Loucy (cell line): ENCODE results near the gene POU5F1.

Experiments
- EZH2phosphoT487 ChIP-seq: fragments of 200-600 bp; IDR thresholded peaks from 2 replicates; pipeline ENCODE4 v1.6.1; 2018; ENCODE audit warnings: antibody characterized with exemption, mild to moderate bottlenecking, moderate library complexity, borderline replicate concordance
- TF ChIP-seq, protein P1 (sequence below): fragments of 200-600 bp; sonication (generic); conservative IDR thresholded peaks from 2 replicates; pipeline ENCODE4 v1.5.1; 2014; ENCODE audit warnings: mild to moderate bottlenecking, antibody characterized with exemption, low read length

DNA sequence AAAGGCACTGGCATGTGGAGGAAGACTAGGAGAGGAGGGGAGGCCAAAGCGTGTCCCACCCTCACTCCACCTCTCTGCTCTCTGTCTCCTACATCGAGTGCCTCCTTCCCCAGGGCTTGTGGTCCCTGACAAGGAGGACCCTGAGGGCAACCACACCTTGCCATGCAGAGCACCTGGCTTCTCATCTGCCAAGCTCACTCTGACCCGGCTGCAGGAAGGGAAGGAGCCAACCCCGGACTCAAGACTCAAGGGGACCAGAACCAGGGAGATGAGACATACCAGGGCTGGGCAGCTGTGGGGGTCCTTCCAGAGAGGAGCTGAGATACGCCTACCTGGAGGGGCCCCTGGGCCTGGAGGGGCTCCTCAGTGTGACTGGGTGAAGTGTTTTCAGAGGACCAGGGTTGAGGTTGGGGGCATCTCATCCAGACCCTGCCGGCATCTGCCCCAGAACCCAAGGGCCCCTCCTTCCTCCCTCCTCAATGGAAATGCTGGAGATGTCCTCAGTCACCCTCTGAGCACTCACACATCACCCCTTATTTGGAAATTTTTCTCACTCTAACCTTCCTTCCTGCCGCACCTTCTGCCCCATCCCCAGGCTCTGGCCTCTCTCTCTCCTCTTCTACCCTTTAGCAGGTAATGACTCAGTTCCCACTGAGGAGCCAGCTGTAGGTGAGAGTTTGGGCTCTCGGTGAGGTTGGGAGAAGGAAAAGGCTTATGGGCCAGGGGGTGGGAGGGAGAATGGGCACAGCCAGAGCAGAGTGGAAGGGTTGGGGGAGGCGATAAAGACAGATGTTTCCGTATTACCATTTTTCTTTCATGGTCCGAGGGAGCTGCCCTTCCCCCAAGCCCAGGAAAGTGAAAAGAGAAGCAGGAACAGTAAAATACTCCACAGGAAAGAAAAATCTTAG, 32.0 kb upstream of the POU5F1 start:
- TF ChIP-seq, protein P1, sequence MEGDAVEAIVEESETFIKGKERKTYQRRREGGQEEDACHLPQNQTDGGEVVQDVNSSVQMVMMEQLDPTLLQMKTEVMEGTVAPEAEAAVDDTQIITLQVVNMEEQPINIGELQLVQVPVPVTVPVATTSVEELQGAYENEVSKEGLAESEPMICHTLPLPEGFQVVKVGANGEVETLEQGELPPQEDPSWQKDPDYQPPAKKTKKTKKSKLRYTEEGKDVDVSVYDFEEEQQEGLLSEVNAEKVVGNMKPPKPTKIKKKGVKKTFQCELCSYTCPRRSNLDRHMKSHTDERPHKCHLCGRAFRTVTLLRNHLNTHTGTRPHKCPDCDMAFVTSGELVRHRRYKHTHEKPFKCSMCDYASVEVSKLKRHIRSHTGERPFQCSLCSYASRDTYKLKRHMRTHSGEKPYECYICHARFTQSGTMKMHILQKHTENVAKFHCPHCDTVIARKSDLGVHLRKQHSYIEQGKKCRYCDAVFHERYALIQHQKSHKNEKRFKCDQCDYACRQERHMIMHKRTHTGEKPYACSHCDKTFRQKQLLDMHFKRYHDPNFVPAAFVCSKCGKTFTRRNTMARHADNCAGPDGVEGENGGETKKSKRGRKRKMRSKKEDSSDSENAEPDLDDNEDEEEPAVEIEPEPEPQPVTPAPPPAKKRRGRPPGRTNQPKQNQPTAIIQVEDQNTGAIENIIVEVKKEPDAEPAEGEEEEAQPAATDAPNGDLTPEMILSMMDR: no peak
- TF ChIP-seq EZH2phosphoT487: no peak
